Gastroesophageal sphincter (tissue), 3 donors: Measurements from ENCODE around the gene MED16.
"Not testable (repeated sequence)": the region's sequence is repeated elsewhere in the genome, so short reads cannot be mapped to it uniquely, and the experiment has no call there.

Experiments
- EP300 ChIP-seq: sonication (generic); formaldehyde crosslinking; IDR thresholded peaks from one replicate; pipeline ENCODE4 v1.6.1; 2017; ENCODE audit warnings: antibody characterized with exemption, mild to moderate bottlenecking
- POLR2A ChIP-seq, 2 donors: fragments of 450-650 bp; IDR thresholded peaks; one replicate each; pipeline ENCODE4 v1.6.1; 2017; ENCODE audit warnings: antibody characterized with exemption in 2 of 2, mild to moderate bottlenecking in 2 of 2, moderate library complexity in 1 of 2
- POLR2AphosphoS5 ChIP-seq: sonication (generic); formaldehyde crosslinking; IDR thresholded peaks from one replicate; pipeline ENCODE4 v1.6.1; 2017; ENCODE audit warnings: antibody characterized with exemption
- TF ChIP-seq, protein P1 (sequence below), 4 experiments: fragments of 200-600 bp in 2 of 4; fragments of 450-650 bp in 2 of 4; sonication (generic) in 1 of 4; IDR thresholded peaks; one replicate each; pipeline ENCODE4 v1.5.1; 2017 to 2019; ENCODE audit warnings: antibody characterized with exemption in 4 of 4, mild to moderate bottlenecking in 2 of 4, moderate library complexity in 2 of 4

DNA sequence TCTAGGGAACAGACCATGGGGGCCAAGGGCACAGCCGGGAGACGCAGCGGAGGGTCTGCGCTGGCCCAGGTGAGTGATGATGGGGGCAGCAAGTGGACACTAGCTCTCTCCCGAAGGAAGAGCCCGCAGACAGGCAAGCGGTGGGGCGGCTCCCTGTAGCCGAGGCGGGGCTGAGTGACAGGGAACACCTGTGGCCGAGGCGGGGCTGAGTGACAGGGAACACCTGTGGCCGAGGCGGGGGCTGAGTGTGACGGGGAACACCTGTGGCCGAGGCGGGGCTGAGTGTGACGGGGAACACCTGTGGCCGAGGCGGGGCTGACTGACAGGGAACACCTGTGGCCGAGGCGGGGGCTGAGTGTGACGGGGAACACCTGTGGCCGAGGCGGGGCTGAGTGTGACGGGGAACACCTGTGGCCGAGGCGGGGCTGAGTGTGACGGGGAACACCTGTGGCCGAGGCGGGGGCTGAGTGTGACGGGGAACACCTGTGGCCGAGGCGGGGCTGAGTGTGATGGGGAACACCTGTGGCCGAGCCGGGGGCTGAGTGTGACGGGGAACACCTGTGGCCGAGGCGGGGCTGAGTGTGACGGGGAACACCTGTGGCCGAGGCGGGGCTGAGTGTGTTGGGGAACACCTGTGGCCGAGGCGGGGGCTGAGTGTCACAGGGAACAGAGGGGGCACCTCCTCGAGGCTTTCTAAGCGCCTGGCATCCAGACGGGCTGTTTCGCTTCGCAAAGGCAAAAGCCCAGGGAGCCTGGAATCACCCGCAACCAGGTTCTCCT is 1.4 kb downstream of the MED16 start:
- TF ChIP-seq, protein P1, sequence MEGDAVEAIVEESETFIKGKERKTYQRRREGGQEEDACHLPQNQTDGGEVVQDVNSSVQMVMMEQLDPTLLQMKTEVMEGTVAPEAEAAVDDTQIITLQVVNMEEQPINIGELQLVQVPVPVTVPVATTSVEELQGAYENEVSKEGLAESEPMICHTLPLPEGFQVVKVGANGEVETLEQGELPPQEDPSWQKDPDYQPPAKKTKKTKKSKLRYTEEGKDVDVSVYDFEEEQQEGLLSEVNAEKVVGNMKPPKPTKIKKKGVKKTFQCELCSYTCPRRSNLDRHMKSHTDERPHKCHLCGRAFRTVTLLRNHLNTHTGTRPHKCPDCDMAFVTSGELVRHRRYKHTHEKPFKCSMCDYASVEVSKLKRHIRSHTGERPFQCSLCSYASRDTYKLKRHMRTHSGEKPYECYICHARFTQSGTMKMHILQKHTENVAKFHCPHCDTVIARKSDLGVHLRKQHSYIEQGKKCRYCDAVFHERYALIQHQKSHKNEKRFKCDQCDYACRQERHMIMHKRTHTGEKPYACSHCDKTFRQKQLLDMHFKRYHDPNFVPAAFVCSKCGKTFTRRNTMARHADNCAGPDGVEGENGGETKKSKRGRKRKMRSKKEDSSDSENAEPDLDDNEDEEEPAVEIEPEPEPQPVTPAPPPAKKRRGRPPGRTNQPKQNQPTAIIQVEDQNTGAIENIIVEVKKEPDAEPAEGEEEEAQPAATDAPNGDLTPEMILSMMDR (IDR thresholded peaks at IDR 0.05) = not testable (repeated sequence)
- not testable (repeated sequence) for TF ChIP-seq EP300; POLR2A (IDR thresholded peaks at IDR 0.05); POLR2AphosphoS5
